ENCODE data around the gene EXOC2.

GRCh38 chr6:520820-521219, 172.1 kb downstream of the EXOC2 start:
- no peak for TF ChIP-seq CTCF (IDR thresholded peaks at IDR 0.05)
- TF ChIP-seq EZH2 (IDR thresholded peaks at IDR 0.05): no peak
